Activated B cell treated with CpG ODN at 0.5 μM for 24 hours (primary cell): ENCODE results near the gene CD38. TPM values are rescaled to one million over a fixed set of nuclear protein-coding genes. Genes with fewer than 3 reads are reported as not detected.

Source experiments
- ATAC-seq: fragments of 200-7000 bp; cut with Tn5 transposase; one replicate; pipeline ENCODE4 v1.10.0; 2021; ENCODE audit warnings: low read depth, mild to moderate bottlenecking, moderate library complexity
- CTCF ChIA-PET: fragments of 350-600 bp; sonication (Branson Sonifier 250); formaldehyde crosslinking; loops from one replicate; lab custom pipeline; 2021; ENCODE audit warnings: antibody characterized with exemption; lab: Charles Lee
- POLR2A ChIA-PET: fragments of 350-600 bp; sonication (Branson Sonifier 250); formaldehyde crosslinking; loops from one replicate; lab custom pipeline; 2021; ENCODE audit warnings: antibody characterized with exemption; lab: Charles Lee
- DNase-seq: peaks from one replicate; pipeline ENCODE4 v3.0.0; 2022
- H3K27ac Mint-ChIP-seq: one replicate; pipeline ENCODE4 v1.8.0; 2020; ENCODE audit warnings: mixed read lengths
- H3K27me3 Mint-ChIP-seq: one replicate; pipeline ENCODE4 v1.8.0; 2021; ENCODE audit warnings: mixed read lengths
- H3K36me3 Mint-ChIP-seq: one replicate; pipeline ENCODE4 v1.8.0; 2021; ENCODE audit warnings: low read depth, mixed read lengths
- H3K4me1 Mint-ChIP-seq: one replicate; pipeline ENCODE4 v1.8.0; 2021; ENCODE audit warnings: mixed read lengths
- H3K4me3 Mint-ChIP-seq: one replicate; pipeline ENCODE4 v1.8.0; 2020; ENCODE audit warnings: mild to moderate bottlenecking, mixed read lengths
- H3K9me3 Mint-ChIP-seq: one replicate; pipeline ENCODE4 v1.8.0; 2020; ENCODE audit warnings: mixed read lengths
- CTCF ChIP-seq: fragments of 200-600 bp; IDR thresholded peaks from one replicate; pipeline ENCODE4 v1.8.0; 2022; ENCODE audit warnings: antibody characterized with exemption, mild to moderate bottlenecking
- intact Hi-C: fragments of 100-400 bp; cut with micrococcal nuclease; formaldehyde crosslinking; loops from one replicate; pipeline ENCODE4 v1.15.1; 2024
- total RNA-seq: library from RNA; stranded (reverse); gene quantifications from 2 replicates; pipeline ENCODE4 v1.2.3, GENCODE V29; 2022

CD38 gene
- total RNA-seq, 1 donor from 2014 or later = 5.8 TPM

GRCh38 chr4:15784959-15785634 is 7.0 kb downstream of the CD38 start:
- ChIA-PET POLR2A (no interaction called here), CTCF (interaction anchor here (0.8 kb wide), 1 partner anchor 22 kb away, joined by 3 read pairs; no protein-coding TSS in a partner anchor)
- H3K36me3 Mint-ChIP-seq = peaks cover 11% of the 10 kb centered on the region
- peak overlapping the region; percentile 5 for H3K4me3 Mint-ChIP-seq
- H3K27ac Mint-ChIP-seq = peak overlapping the region; percentile 72
- intact Hi-C loops = loop anchor here (1.0 kb wide), 1 partner anchor 8 kb away; no protein-coding TSS in a partner anchor
- peaks cover 5% of the 10 kb centered on the region for H3K9me3 Mint-ChIP-seq
- peaks cover 64% of the 10 kb centered on the region for H3K4me1 Mint-ChIP-seq
- no peak for DNase-seq
- no peak for TF ChIP-seq CTCF
- peak; percentile 83 for ATAC-seq
- no peaks in the 10 kb centered on the region for H3K27me3 Mint-ChIP-seq

GRCh38 chr4:15786743-15787142 is 8.6 kb downstream of the CD38 start:
- intact Hi-C loops = no loop called here
- DNase-seq = no peak
- POLR2A ChIA-PET = no interaction called here
- CTCF ChIA-PET = no interaction called here
- Mint-ChIP-seq H3K4me1 (peaks cover 49% of the 10 kb centered on the region), H3K36me3 (peaks cover 9% of the 10 kb centered on the region), H3K27ac (no peak overlapping the region), H3K9me3 (peaks cover 5% of the 10 kb centered on the region), H3K27me3 (no peaks in the 10 kb centered on the region), H3K4me3 (no peak overlapping the region)
- no peak for TF ChIP-seq CTCF
- ATAC-seq = no peak

GRCh38 chr4:15792974-15793373 is 14.8 kb downstream of the CD38 start:
- ChIA-PET POLR2A (no interaction called here), CTCF (no interaction called here)
- intact Hi-C loops = no loop called here
- H3K36me3 Mint-ChIP-seq = no peaks in the 10 kb centered on the region
- ATAC-seq = no peak
- H3K9me3 Mint-ChIP-seq = no peaks in the 10 kb centered on the region
- H3K4me3 Mint-ChIP-seq = no peak overlapping the region
- H3K27ac Mint-ChIP-seq = no peak overlapping the region
- H3K27me3 Mint-ChIP-seq = no peaks in the 10 kb centered on the region
- no peak for TF ChIP-seq CTCF
- H3K4me1 Mint-ChIP-seq = peaks cover 20% of the 10 kb centered on the region
- DNase-seq = no peak

- intact Hi-C loops = loop anchor here (2.0 kb wide), 1 partner anchor 13 kb away; no protein-coding TSS in a partner anchor
- Mint-ChIP-seq H3K27me3 (no peaks in the 10 kb centered on the region), H3K27ac (no peak overlapping the region), H3K4me1 (peaks cover 14% of the 10 kb centered on the region), H3K36me3 (no peaks in the 10 kb centered on the region), H3K4me3 (no peak overlapping the region), H3K9me3 (no peaks in the 10 kb centered on the region)
- POLR2A ChIA-PET = interaction anchor here (0.9 kb wide), 1 partner anchor 15 kb away, joined by 3 read pairs; no protein-coding TSS in a partner anchor
- ATAC-seq (no peak), DNase-seq (no peak)
- CTCF ChIA-PET = interaction anchor here (0.6 kb wide), 1 partner anchor 14 kb away, joined by 5 read pairs; no protein-coding TSS in a partner anchor
- TF ChIP-seq CTCF = no peak
These were observed 15.6 kb downstream of the CD38 start for GRCh38 chr4:15793506-15794363.

GRCh38 chr4:15794426-15794825 is 16.3 kb downstream of the CD38 start:
- no peak for DNase-seq
- intact Hi-C loops = loop anchor here (2.0 kb wide), 1 partner anchor 14 kb away; no protein-coding TSS in a partner anchor
- CTCF ChIA-PET = no interaction called here
- ATAC-seq = no peak
- no peak overlapping the region for H3K4me3 Mint-ChIP-seq
- no peak overlapping the region for H3K27ac Mint-ChIP-seq
- no peak for TF ChIP-seq CTCF
- POLR2A ChIA-PET = interaction anchor here (0.9 kb wide), 1 partner anchor 16 kb away, joined by 3 read pairs; no protein-coding TSS in a partner anchor
- H3K9me3 Mint-ChIP-seq = no peaks in the 10 kb centered on the region
- no peaks in the 10 kb centered on the region for H3K27me3 Mint-ChIP-seq
- peaks cover 18% of the 10 kb centered on the region for H3K4me1 Mint-ChIP-seq
- H3K36me3 Mint-ChIP-seq = no peaks in the 10 kb centered on the region
